Vagina (tissue), 2 donors: ENCODE results near the gene SAT1.

Experiments used
- POLR2A ChIP-seq, 2 donors: fragments of 450-650 bp; IDR thresholded peaks; one replicate each; pipeline ENCODE4 v1.6.1; 2017; ENCODE audit warnings: antibody characterized with exemption in 2 of 2, mild to moderate bottlenecking in 2 of 2, moderate library complexity in 2 of 2
- POLR2AphosphoS5 ChIP-seq, 2 donors: sonication (generic); formaldehyde crosslinking; IDR thresholded peaks; one replicate each; pipeline ENCODE4 v1.9.0; 2017; ENCODE audit warnings: antibody characterized with exemption in 2 of 2, mild to moderate bottlenecking in 2 of 2, low read depth in 1 of 2; ENCODE audit not compliant: insufficient read depth in 1 of 2
- TF ChIP-seq, protein P1 (sequence below), 3 experiments: fragments of 450-650 bp in 2 of 3; fragments of 200-600 bp in 1 of 3; sonication (generic) in 1 of 3; IDR thresholded peaks; one replicate each; pipeline ENCODE4 v1.5.1; 2017 to 2019; ENCODE audit warnings: antibody characterized with exemption in 3 of 3, mild to moderate bottlenecking in 2 of 3, moderate library complexity in 2 of 3

DNA sequence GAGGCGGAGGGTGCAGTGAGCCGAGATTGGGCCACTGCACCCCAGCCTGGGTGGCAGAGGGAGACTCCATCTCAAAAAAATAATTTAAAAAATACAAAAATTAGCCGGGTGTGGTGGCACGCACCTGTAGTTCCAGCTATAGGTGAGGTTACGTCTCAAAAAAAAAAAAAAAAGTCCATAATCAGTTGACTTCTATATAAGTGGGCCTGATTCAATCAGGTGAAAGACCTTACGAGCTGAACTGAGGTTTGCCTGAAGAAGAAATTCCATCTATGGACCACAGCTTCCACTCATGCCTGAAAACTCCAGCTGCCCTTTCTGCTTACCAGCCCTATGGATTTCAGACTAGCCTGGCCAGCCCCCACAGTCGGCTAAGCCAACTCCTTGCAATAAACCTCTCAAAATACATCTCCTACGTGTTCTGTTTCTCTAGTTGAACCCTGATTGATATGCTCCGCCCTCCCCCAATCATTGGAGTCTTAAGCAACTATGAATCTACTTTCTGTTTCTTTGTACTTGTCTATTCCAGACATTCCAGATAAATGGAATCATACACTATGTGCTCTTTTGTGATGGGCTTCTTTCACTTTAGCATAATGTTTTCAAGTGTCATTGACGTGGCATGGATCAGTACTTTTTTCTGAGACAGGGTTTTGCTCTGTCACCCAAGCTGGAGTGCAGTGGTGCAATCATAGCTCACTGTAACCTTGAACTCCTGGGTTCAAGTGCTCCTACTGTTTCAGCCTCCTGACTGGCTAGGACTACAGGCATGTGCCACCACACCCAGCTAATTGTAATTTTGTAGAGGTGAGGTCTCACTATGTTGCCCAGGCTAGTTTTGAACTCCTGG is 36.6 kb downstream of the SAT1 start:
- TF ChIP-seq, protein P1, sequence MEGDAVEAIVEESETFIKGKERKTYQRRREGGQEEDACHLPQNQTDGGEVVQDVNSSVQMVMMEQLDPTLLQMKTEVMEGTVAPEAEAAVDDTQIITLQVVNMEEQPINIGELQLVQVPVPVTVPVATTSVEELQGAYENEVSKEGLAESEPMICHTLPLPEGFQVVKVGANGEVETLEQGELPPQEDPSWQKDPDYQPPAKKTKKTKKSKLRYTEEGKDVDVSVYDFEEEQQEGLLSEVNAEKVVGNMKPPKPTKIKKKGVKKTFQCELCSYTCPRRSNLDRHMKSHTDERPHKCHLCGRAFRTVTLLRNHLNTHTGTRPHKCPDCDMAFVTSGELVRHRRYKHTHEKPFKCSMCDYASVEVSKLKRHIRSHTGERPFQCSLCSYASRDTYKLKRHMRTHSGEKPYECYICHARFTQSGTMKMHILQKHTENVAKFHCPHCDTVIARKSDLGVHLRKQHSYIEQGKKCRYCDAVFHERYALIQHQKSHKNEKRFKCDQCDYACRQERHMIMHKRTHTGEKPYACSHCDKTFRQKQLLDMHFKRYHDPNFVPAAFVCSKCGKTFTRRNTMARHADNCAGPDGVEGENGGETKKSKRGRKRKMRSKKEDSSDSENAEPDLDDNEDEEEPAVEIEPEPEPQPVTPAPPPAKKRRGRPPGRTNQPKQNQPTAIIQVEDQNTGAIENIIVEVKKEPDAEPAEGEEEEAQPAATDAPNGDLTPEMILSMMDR (IDR thresholded peaks at IDR 0.05) = no peak
- TF ChIP-seq POLR2AphosphoS5 (IDR thresholded peaks at IDR 0.05; ENCODE audit: insufficient read depth in 1 of 2, low read depth in 1 of 2) (no peak), POLR2A (IDR thresholded peaks at IDR 0.05) (no peak)
